ENCODE measurements around the gene TMPRSS6. TPM values are rescaled to one million over a fixed set of nuclear protein-coding genes. Genes with fewer than 3 reads are reported as not detected.

Gene TMPRSS6
- polyA plus RNA-seq, 1 donor, result not detected

DNA sequence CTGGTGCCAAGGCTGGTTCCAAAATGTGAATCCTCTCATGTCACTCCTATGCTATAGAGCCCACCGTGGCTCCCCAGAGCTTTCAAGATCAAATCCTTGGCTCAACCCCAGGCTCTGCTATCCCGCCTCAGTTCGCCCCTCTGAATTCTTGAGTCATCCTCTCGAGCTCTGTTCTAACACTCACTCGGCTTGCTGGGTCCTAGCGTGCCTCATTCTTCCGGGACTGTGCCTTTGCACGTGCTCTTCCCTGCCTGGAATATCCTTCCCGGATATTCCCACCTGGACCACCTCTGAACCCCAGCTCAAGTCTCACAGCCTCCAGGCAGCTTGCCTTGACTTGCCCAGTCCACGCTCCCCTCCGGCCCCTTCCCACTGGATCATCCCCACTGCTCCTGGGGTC lies 45.0 kb downstream of the TMPRSS6 start:
- no peak for DNase-seq

DNA sequence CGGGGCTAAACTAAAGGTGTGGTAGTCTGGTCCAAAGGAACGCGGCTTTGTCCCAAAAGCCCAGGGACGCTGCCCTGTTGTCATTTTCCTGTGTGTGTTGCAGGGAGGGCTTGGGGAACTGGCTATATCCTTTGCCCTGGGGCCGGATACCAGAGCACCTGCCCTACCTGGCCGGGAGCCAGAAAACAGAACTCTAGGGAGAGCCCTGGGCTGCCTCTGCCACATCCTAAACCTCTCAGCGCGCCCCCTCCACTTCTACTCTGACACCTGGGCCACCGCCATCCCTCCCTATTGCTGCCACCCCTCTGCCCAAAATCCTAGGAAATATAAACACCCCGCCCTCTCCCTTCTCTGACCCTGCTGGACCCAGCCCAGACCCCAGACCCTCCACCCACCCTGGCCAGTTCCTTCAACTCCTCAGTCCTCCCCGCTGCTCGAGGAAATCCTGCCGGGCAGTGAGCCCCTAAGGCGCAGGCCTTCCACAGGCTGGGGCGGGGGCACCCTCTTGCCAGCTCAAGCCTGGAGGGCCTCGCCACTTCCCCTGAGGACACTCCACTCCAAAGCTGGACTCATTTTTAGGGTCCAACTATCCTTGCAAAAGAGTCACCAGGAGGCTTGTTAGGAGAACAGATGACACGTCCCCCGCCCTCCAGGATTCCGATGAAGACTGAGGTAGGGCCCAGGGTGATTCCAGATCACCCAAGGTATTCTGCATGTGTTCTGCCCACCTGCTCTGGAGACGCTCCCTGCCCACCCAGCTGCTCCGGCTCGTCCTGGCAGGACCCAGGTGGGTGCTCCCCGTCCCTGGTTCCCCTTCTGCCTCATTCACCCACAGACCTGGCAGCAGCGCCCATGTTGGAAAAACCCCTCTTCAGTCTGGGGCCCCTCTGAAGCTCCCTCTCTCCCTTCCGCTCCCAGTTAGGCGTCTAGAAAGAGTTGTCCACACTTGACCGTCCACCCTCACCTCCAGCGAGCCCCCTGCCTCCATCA lies 45.8 kb downstream of the TMPRSS6 start:
- DNase-seq, result no peak

DNA sequence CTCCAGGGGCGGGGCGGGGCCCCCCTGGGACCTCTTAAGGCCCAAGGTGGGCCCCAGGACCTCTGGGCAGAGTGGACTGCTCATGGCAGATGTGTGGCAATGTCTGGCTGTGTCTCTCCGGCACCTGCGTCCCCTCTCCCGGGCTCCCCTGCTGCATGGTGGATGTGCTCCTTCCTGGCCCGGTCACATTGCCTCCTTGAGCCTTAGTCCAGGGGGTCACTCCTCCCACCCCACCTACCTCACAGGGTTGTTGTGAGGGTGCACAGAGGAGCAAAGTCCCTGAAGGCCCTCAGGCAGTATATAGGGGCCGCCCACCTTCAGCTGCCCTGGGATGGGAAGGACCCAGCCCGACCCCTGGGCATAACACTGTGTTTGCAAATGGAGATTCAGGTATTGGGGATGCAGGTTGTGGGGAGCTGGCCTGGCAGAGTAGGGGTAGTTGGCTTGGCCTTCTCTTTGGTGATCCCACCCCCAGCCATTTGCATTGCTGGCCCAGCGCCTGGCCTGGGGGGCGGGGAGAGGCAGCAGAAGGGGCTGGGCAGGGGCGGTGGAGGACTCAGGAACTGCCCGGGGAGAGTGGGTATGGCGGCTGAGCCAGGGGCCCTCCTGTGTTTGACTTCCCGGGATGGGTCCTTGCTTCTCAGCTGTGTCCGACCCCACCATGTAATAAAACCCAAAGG lies 46.7 kb downstream of the TMPRSS6 start:
- DNase-seq, result no peak

DNA sequence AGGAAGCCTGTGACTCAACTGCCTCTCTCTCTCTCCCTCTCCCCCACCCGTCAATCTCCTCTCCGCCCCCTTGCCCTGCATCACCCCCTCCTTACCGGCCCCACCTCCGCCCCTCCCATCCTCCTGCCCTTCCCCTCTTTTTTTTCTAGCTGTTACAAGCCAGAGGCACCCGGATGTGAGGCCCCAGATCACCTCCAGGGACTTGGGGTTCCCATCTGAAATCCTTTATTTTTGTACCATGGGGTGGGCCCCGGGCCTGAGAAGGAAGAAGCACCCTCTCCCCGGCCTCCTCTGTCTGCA lies 47.2 kb downstream of the TMPRSS6 start:
- DNase-seq, result no peak

DNA sequence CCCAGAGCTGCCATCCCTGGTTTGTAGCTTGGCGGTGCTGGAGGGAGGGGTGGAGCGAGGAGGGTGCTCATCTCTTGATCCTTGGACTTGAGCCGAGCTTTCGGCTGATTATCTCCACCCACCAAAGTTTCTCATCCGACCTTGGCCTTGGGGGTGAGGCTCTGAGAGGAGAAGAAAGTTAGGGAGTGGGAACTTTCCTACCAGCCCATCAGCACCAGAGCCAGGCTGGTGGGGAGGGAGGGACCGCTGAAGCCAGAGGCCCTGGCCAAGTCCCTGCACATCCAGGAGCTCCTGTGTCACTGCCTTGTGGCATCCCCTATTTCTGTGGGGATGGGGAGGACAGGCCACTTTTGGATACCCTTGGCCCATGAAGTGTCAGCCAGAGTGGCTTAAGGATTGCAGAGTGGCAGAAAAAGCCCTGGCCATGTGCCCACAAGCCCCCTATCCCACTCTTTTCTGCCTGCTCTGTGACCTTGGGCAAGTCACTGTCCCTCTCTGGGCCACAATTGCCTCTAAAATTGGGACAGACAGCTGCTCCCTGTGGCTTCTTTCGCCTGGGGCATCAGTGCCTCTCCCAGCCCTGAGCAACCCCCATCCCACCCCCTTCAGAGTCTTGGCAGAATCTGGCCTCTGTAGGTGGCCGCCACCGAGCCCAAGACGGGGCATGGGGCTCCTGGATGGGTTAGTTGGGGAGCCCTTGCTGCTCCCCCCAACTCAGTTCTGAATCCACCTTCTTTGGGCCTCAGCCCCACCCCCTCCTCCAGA lies 47.7 kb downstream of the TMPRSS6 start:
- DNase-seq, result no peak

DNA sequence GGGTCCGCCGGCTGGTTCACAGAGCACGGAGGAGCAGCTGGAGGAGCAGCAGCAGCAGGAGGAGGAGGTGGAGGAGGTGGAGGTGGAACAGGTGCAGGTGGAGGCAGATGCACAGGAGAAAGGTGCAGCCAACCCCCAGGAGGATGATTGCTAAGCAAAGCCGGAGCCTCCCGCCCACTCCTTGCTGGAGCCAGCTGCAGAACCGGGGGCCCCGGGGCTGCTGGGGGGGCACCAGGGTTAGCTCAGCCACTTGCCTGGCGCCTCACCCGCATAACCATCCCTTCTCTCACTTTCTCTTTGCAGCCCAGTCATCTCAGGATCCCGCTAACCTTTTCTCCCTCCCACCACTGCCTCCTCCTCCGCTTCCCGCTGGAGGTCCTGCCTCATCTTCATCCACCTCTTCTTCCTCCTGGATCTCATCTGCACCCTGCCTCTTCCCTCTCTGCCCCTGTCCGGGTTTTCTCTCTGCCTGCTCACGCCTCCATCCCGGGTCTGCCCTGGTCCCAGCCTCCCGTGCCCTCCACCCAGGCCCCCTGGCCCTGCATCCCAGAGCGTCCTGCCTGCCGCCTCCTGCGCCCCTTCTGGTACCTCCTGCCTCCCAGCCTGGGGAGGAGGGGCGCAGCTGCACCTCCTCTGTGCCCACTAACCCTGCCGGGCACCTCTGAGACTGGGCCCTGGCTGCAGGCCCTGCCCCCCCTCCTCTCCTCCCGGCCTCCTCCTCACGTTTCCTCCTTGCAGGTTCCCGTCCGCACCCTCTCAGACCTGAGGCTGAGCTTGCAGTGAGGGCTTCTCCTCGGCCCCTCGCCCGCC lies 48.5 kb downstream of the TMPRSS6 start:
- DNase-seq, result no peak

DNA sequence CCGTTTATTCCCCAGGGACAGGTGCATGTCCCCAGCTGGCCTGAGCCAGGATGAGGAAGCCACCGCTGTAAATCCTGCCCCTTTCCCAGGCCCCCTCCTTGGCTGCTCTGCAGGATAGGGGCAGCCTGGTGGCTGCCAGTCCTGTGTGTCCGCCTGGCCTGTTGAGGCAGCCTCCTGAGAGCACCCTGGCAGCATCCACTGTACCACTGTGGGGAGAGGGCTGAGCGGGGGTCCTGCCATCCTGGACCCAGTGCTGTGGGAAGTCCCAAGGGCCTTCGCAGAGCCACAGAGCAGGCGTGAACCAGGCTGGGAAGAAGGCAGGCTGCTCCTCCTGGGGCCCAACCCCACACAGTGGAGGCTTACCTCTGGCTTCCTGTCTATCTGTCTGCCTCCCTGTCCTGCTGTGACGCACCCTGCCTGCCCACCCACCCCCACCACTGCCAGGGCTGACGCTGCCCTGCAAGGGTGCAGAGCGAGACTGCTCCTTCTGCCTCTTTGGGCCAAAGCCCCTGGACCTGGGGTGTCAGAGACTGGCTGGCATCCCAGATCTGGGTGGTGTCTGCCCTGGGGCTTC lies 49.5 kb downstream of the TMPRSS6 start:
- DNase-seq, result no peak

DNA sequence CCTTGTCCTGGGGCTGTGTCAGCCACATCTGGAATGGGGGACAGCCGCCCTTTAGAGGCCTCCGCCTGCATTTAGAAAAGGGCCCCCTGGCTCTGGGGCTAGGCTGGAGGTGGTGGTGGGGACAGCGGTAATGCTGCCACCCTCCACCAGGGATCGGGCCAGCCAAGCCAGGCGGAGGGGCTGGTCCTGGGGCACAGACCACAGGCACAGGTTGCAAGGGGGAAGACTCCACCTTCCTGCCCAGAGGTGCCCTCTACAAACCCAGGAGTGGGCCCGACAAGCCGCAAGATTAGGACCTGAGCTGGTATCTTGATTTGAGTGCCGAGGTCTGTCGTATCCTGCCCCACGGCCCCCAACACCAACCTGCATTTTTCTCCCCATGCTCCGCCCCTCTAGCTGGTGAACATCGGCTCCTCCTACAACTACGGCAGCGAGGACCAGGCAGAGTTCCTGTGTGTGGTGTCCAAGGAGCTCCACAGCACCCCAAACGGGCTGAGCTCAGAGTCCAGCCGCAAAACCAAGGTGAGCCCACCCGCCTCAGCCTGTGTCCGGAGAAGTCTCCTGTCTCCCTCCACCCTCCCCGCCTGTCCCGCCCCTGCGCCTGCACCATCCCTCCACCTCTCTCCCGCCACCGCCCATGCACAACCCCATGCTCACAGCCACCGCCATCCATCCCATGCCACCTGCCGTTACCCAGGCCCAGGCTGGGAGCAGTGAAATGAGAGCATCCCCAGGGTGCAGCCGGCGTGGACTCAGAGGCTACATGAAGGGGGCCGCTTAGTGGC lies 50.4 kb downstream of the TMPRSS6 start:
- DNase-seq, result no peak

DNA sequence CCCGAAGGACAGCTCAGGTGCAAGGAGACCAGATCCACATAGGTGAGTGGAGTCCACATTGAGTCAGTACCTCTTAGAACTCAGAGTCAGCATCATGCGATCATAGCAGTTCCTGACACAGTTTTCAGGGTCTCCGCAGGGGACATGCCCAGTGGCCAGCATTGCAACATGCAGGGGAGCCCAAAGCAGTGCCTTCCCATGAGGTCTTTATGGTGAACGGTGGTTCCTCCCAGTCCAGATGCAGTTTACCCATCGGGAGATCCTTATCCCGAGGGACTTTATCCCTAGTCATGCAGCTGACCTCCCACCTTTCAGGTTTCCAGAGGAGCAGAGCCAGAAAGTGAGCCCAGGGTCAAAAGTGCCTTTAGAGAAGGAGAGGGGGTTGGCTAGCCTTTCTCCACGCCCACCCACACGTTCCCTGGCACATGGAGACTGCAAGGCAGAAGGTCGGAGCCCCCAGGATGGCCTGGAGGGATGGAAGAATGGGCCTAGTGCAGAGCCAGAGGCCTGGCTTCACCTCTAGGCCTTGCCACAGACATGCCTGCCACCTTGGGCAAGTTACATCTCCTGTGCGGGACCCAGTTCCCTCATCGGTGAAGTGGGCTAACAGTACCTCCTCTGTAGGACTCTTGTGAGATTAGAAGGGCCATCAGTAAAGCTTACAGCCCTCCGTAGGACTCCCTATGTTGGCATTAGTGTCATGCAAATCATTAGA lies 51.6 kb downstream of the TMPRSS6 start:
- no peak for DNase-seq

DNA sequence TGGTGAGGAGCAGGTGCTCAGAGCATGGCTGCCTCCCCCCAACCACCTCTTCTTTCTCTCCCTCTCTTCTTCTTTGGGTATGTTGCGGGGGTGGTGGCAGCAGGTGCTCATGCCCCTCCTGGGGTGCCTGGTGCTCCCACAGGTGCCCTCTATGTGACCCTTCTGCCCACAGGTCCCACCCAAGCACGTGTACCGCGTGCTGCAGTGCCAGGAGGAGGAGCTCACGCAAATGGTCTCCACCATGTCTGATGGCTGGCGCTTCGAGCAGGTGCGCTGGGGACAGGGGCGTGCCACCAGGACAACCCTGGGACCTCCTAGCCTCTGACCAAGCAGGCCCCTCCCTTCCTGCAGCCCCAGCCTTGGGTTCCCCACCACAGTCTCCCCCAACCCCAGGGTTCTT lies 52.3 kb downstream of the TMPRSS6 start:
- DNase-seq, result no peak

DNA sequence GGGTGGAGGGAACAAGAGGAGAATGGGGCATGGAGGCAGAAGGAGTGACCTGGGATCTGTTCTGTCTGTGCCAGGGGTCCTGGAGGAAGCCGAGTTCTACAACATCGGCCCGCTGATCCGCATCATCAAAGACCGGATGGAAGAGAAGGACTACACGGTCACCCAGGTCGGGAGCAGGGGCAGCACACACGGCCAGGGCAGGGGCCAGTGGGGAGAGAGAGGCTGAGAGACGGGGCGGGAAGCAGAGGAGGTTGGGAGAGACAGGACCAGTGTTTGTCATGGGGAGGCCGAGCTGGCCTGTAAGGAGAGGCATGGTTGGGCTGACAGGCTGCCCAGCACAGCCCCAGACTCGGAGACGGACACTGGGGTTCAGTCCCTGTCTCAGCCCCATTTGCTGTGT lies 53.3 kb downstream of the TMPRSS6 start:
- DNase-seq, result no peak

DNA sequence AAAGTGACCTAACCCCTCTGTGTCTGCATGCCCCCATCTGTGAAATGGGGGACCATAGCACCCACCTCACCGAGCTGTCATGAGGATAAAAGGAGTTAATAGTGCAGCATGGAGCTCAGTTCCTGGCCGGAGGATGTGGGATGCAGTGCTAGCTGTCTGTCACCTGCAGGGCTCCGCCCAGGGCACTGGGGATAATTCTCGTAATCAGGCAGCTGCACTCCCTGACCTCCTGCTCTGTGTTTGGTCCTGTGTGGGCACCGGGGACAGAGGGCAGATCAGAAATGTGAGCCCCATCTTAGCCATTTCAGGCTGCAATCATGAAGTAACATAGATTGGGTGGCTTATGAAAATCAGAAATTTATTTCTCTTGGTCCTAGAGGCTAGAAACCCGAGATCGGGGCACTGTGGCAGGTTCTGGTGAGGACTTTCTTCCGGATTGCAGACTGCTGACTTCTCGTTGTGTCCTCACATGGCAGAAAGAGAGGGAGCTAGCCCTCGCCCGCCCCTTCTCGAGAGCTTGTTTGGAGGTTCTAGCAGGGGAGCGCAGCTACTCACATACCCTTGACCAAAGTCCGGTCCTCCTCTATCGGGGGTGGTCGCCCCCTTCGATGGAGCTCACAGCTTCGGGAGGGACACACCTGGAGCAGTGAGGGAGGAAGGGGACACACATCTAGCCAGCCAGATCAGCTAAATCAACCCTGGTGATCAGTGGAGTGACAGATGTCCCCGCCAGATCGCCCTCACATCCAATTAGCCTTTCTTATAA lies 54.7 kb downstream of the TMPRSS6 start:
- DNase-seq, result no peak

DNA sequence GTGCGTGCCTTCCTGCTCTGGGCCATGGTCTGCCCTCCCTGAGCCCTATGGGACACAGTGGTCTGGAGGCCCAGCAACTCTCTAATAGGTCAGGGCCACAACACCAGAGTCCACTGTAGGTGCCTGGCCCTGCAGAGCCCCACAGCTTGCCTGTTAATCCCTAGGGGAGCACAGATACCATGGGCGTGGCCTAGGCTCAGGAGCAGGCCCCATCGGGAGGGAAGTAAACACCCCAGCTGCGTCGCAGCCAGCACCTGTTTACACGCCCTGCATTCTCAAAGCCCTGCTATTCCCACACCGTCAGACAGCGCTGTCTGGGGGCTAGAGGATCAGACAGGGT lies 55.5 kb downstream of the TMPRSS6 start:
- DNase-seq, result no peak

DNA sequence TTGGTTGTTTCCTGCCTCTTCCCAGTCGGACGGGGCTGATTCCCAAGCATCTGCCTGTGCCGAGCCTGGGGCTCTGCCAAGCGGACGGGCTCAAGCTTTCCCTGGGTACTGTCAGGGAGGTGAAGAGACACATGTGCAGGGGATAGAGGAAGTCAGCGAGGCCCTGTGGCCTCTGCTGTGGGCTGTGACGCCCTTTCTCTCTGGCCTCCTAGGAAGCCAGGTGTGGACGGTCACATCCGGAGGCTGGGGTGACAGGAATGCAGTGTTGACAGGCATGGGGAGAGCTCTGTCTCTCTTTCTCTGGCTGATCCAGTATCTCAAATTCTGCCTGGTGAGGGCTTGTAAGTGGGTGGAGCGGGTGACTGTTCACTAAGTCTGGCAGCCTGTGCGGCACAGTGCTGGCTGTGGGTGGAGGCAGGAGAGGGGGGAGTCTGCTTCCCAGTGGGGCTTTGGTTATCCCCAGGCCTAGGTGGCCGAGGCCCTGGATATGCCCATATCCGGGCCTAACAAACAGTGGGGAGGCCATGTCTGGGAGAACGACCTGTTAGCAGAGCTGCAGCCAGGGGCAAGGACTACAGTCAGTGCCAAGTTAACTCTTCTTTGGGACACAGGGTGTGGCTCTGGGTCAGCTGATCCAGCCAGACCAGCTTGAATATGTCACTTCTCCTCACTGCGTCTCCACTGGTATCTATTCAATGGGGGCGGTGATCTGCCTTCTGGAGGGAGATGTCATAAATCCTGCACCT lies 56.0 kb downstream of the TMPRSS6 start:
- DNase-seq, result no peak

DNA sequence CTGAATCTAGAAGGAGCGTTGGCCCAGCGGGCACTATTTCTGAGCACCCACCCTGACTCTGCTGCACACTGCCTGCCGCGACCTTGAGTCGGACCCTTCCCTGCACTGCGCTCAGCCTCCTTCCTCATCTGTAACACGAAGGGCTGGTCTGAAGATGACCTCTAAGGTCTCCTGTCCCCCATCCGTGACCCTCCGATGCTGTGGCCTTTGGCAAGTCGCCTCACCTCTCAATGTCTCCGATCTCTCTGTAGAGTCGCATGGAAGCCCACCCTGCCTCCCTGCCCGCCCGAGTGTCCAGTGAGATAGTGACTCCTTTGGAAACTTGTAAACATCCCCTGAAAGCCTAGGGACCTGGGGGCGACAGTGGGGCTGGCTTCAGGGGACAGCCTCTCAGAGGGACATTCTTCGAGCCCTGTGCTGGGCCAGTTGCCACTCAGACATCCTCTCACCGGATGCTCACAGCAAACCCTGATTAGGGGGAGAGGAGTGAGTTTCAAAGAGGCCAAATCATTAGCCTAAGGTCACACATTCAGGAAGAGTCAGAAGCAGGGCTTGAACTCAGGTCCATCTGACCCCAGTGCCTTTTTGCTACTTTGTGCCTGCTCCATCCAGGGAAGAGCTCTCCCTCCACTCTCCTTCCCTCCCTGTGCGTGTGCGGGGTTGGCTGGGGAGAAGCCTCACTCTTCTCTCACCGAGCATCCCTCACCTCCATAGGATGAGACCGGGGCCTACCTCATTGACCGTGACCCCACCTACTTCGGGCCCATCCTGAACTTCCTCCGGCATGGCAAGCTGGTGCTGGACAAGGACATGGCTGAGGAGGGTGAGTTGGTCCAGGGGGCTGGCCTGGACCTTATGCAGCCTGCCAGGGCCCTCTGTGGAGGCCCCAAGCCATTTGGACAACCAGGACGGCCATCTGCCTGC lies 56.9 kb downstream of the TMPRSS6 start:
- no peak for DNase-seq

DNA sequence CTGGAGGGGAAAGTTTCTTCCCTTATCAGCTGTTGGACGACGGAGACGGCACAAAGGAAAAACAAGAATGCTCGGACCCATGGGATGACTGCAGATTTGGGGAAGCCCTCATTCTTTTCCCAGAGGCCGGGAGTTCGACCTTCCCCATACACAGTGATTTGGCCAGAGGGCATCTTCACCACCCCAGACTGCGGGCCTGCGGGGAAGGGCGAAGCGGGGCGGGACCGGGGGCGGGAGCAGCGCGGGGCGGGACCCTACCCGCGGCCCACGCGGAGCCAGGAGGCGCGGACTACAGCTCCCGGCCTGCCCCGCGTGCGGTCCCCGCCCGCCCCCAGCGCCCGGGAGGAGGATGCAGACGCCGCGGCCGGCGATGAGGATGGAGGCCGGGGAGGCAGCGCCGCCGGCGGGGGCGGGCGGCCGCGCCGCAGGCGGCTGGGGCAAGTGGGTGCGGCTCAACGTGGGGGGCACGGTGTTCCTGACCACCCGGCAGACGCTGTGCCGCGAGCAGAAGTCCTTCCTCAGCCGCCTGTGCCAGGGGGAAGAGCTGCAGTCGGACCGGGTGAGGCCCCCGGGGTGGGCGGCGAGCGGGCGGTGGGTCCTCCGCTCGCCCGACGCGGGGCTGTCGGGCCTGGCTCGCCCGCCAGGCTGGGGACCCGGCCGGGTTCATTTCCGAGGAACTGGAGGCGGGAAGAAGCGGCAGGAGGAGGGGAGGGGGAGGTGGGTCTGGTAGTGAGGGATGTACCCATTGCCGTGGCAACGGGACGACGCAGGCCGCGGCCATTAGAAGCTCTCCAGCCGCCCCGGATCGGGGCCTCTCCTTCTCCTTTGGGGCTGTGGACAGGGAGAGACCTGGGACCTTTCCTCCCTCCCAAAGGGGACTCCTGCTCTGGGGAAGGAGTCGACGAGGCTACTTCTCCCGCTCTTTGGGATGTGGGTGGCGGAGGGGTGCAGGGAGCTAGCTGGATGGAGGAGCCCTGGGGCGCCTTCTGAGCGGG lies 57.8 kb downstream of the TMPRSS6 start, which contains the start of gene KCTD17:
TSS of gene KCTD17 (plus strand) at position 352 of the 995 bp plus-strand sequence. CDS start at position 371, 19 bp downstream.
- DNase-seq, result peak; percentile 74
